ENCODE data around the gene PROK2. TPM values are rescaled to one million over a fixed set of nuclear protein-coding genes. Genes with fewer than 3 reads are reported as not detected.

Gene PROK2
- total RNA-seq, 1 donor = not detected

DNA sequence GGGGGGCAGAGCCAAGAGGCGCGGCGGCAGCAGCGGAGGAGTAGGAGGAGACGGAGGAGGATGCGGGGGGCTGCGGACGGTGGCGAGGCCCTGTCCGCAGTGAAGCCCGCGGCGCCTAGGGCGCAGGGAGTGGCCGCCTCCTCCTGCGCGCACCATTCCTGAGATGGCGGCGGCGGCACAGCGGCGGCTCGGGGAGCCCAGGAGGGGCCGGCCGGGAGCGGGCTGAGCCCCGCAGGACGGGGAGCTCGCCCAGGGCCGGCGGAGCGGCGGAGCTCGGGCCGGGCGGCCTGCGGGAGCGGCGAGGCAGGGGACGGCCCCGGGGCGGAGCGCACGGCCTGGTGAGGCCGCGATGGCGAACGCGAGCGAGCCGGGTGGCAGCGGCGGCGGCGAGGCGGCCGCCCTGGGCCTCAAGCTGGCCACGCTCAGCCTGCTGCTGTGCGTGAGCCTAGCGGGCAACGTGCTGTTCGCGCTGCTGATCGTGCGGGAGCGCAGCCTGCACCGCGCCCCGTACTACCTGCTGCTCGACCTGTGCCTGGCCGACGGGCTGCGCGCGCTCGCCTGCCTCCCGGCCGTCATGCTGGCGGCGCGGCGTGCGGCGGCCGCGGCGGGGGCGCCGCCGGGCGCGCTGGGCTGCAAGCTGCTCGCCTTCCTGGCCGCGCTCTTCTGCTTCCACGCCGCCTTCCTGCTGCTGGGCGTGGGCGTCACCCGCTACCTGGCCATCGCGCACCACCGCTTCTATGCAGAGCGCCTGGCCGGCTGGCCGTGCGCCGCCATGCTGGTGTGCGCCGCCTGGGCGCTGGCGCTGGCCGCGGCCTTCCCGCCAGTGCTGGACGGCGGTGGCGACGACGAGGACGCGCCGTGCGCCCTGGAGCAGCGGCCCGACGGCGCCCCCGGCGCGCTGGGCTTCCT is 31.0 kb downstream of the PROK2 start, which contains the start of gene GPR27:
Gene GPR27, plus strand, starts transcription at position 155 of the 909 bp plus-strand sequence. Its CDS starts 195 bp downstream, at position 350.
- H3K4me3 ChIP-seq (ENCODE audit: low read depth, low read length) = no peak within 1 kb of the TSS
- TF ChIP-seq, protein P1, sequence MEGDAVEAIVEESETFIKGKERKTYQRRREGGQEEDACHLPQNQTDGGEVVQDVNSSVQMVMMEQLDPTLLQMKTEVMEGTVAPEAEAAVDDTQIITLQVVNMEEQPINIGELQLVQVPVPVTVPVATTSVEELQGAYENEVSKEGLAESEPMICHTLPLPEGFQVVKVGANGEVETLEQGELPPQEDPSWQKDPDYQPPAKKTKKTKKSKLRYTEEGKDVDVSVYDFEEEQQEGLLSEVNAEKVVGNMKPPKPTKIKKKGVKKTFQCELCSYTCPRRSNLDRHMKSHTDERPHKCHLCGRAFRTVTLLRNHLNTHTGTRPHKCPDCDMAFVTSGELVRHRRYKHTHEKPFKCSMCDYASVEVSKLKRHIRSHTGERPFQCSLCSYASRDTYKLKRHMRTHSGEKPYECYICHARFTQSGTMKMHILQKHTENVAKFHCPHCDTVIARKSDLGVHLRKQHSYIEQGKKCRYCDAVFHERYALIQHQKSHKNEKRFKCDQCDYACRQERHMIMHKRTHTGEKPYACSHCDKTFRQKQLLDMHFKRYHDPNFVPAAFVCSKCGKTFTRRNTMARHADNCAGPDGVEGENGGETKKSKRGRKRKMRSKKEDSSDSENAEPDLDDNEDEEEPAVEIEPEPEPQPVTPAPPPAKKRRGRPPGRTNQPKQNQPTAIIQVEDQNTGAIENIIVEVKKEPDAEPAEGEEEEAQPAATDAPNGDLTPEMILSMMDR (IDR thresholded peaks at IDR 0.05; ENCODE audit: insufficient read depth, low read depth, low read length) = no peak
- DNase-seq (ENCODE audit: low read depth) = peak; percentile 39

DNA sequence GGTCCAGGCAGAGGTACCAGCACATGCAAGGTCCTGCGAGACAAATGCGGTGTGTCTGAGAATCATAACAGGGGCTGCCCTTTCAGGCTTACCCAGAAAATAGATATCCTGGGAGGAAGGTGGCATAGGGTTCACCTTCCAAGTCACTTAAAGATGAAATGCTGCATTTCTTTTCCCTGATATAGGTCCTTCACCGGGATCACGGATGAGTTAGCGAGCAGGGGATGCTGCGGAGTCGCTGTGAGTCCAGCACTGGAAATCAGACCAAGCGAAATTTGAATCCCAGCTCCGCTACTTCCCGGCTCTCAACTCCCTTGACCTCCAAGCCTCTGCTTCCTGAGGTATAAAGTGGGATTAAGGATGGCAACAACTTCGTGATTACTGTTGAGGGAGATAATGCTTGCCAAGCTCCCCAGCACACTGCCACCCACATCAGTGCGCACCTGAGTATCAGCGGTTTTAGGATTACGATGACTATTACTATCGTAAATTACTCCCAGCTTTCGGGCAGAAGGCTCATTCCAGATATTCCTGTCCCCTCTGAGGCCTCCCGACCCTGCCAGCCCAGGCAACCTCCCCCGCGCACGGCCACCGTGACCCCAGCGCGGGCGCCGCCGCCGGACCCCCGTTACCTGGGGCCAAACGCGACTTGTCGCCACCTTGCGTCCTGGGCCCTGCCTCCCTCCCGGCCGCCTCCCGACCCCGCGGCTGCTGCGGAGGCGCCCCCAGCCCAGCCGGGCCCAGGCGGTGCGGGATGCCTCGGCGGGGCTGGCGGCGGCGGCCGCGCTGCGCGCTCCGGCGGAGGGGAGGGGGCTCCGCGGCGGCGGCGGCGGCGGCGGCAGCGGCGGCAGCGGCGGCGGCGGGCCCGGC is 31.9 kb downstream of the PROK2 start:
- no peak overlapping the region for H3K4me3 ChIP-seq (ENCODE audit: low read depth, low read length)
- no peak for DNase-seq (ENCODE audit: low read depth)
- TF ChIP-seq, protein P1 (IDR thresholded peaks at IDR 0.05; ENCODE audit: insufficient read depth, low read depth, low read length) = no peak

DNA sequence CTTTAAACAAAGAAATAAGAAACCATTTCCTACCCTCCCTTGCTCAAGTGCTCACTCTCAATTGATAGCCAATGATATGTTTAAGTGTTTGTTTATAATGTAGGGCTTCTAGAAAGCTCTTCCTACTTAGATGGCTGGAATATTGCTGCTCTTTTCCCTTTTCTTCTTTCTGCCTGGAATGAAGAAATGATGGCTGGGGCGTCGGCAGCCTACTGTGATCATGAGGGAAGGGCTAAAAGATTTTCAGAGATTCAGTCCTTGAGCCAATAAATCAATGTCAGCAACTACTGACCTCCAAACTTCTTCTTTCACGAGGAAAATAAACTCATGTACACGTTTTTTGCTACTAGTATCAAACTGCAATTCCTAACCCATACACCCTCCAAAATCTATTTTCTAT is 33.3 kb downstream of the PROK2 start:
- TF ChIP-seq, protein P1 (IDR thresholded peaks at IDR 0.05; ENCODE audit: insufficient read depth, low read depth, low read length) = no peak
- DNase-seq (ENCODE audit: low read depth) = no peak
- no peak overlapping the region for H3K4me3 ChIP-seq (ENCODE audit: low read depth, low read length)

DNA sequence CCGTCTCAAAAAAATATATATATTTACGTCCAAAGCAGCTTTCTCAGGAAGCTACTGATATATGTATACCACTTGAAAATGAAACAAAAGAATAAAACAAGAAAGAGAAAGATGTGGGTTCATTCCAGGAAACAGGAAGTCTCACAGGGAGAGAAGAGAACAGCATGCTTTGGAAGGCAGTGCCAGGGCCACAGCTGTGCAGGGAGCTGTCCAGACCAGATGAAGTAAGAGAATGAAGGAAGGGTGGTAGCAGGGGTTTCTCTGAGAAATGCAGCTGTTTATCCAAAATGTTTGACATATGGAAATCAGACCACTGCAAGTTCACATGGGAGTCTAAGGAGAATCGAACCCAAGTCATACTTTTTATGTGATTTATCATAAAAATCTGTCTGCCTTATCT is 40.2 kb downstream of the PROK2 start:
- TF ChIP-seq, protein P1 (IDR thresholded peaks at IDR 0.05; ENCODE audit: insufficient read depth, low read depth, low read length) = no peak
- H3K4me3 ChIP-seq (ENCODE audit: low read depth, low read length) = no peak overlapping the region
- no peak for DNase-seq (ENCODE audit: low read depth)

DNA sequence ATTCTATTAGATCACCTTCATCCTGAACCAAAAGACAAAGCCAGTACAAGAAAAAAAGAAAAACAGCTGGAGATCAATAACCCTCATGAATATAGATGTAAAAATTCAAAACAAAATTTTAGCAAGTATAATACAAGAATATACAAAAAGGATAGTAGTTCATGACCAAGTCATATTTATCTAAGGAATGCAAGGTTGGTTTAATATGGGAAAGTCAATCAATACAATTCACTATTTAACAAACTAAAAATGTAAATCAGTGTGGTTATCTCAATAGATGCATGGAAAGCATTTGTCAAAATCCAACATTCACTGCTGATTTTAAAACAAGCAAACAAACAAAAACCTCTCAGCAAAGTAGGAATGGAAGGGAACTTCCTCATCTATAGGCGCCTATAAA is 42.3 kb downstream of the PROK2 start:
- TF ChIP-seq, protein P1 (IDR thresholded peaks at IDR 0.05; ENCODE audit: insufficient read depth, low read depth, low read length) = no peak
- DNase-seq (ENCODE audit: low read depth) = no peak

DNA sequence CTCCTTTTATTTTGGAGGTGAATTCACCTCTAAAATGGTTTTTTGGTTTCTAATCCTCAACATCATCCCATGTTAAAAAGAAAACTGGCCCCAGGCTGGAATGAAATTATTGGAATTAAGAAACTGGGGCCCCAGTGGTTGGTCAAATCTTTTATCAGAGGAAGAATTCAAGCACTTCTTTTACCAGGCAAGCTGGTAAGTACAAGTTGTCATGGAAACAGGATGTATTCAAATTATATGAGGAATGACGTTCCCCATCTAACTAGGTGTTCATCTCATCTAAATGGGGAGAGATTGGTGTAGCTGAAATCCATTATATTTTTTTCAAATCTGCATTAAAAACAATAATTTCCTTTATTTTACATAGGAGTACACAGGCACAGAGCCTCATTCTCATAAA is 50.1 kb downstream of the PROK2 start:
- TF ChIP-seq, protein P1 (IDR thresholded peaks at IDR 0.05; ENCODE audit: insufficient read depth, low read depth, low read length) = no peak
- no peak overlapping the region for H3K4me3 ChIP-seq (ENCODE audit: low read depth, low read length)
- no peak for DNase-seq (ENCODE audit: low read depth)

More for the DNA sequence above, 42.3 kb downstream of the PROK2 start:
- no peak overlapping the region for H3K4me3 ChIP-seq (ENCODE audit: low read depth, low read length)
